WTC11 (cell line): ENCODE results near the gene LIFR. TPM values are rescaled to one million over a fixed set of nuclear protein-coding genes. Genes with fewer than 3 reads are reported as not detected.

ENCODE experiments used
- ATAC-seq: fragments of 200-7000 bp; cut with Tn5 transposase; 2 replicates; pipeline ENCODE4 v1.10.0; 2021; ENCODE audit warnings: mild to moderate bottlenecking, moderate library complexity
- CTCF ChIA-PET: fragments of 300-600 bp; sonication (Branson Sonifier 250); formaldehyde crosslinking; loops from one replicate; lab custom pipeline; 2021; ENCODE audit warnings: antibody characterized with exemption; lab: Charles Lee
- POLR2A ChIA-PET: fragments of 350-600 bp; sonication (Branson Sonifier 250); formaldehyde crosslinking; loops from one replicate; lab custom pipeline; 2021; ENCODE audit warnings: antibody characterized with exemption; lab: Charles Lee
- DNase-seq: peaks from one replicate; pipeline ENCODE4 v3.0.0; 2021; ENCODE audit warnings: low spot score
- H3K27ac Mint-ChIP-seq: 2 replicates; pipeline ENCODE4 v1.8.0; 2021; ENCODE audit warnings: mixed read lengths
- H3K27me3 Mint-ChIP-seq: 2 replicates; pipeline ENCODE4 v1.8.0; 2021; ENCODE audit warnings: low read depth, mild to moderate bottlenecking, moderate library complexity, mixed read lengths
- H3K36me3 Mint-ChIP-seq: 2 replicates; pipeline ENCODE4 v1.8.0; 2021; ENCODE audit warnings: mixed read lengths
- H3K4me1 Mint-ChIP-seq: 2 replicates; pipeline ENCODE4 v1.8.0; 2022; ENCODE audit warnings: mixed read lengths
- H3K4me3 Mint-ChIP-seq: 2 replicates; pipeline ENCODE4 v1.8.0; 2021; ENCODE audit warnings: mild to moderate bottlenecking, moderate library complexity, mixed read lengths
- H3K9me3 Mint-ChIP-seq: 2 replicates; pipeline ENCODE4 v1.8.0; 2021; ENCODE audit warnings: mixed read lengths
- FOXK1 ChIP-seq: sonication (generic); formaldehyde crosslinking; IDR thresholded peaks from 2 replicates; pipeline ENCODE4 v1.8.0; 2022; ENCODE audit warnings: mild to moderate bottlenecking, moderate library complexity, missing genetic modification reagents
- HMGA2 ChIP-seq: fragments of 250-450 bp; sonication (Bioruptor Pico); IDR thresholded peaks from 2 replicates; pipeline ENCODE4 v1.4.0; 2021; ENCODE audit warnings: mild to moderate bottlenecking, moderate library complexity
- NFATC4 ChIP-seq: fragments of 250-450 bp; sonication (Bioruptor Pico); IDR thresholded peaks from 2 replicates; pipeline ENCODE4 v1.9.0; 2021; ENCODE audit warnings: mild to moderate bottlenecking
- ZNF416 ChIP-seq: fragments of 250-450 bp; sonication (Bioruptor Pico); IDR thresholded peaks from 2 replicates; pipeline ENCODE4 v1.9.0; 2021; ENCODE audit warnings: mild to moderate bottlenecking, inconsistent platforms
- ZNF671 ChIP-seq: fragments of 250-450 bp; sonication (Bioruptor Pico); IDR thresholded peaks from 2 replicates; pipeline ENCODE4 v1.8.0; 2021; ENCODE audit warnings: mild to moderate bottlenecking
- total RNA-seq: library from RNA; stranded (reverse); gene quantifications from 3 replicates; pipeline ENCODE4 v1.2.3, GENCODE V29; 2021
- TF ChIP-seq, protein P1 (sequence below): sonication (generic); formaldehyde crosslinking; IDR thresholded peaks from 2 replicates; pipeline ENCODE4 v1.8.0; 2023; ENCODE audit warnings: missing genetic modification reagents, mild to moderate bottlenecking, borderline replicate concordance
- TF ChIP-seq, protein P2 (sequence below): sonication (generic); formaldehyde crosslinking; IDR thresholded peaks from 2 replicates; pipeline ENCODE4 v1.8.1; 2022; ENCODE audit warnings: mild to moderate bottlenecking, missing genetic modification reagents, moderate library complexity, borderline replicate concordance
- TF ChIP-seq, protein P3 (sequence below): sonication (generic); formaldehyde crosslinking; conservative IDR thresholded peaks from 2 replicates; pipeline ENCODE4 v1.8.1; 2023; ENCODE audit warnings: mild to moderate bottlenecking, low read depth, missing genetic modification reagents, moderate library complexity
- TF ChIP-seq, protein P4 (sequence below): fragments of 250-450 bp; sonication (Bioruptor Pico); IDR thresholded peaks from 2 replicates; pipeline ENCODE4 v1.9.0; 2021; ENCODE audit warnings: mild to moderate bottlenecking
- TF ChIP-seq, protein P5 (sequence below): fragments of 200-600 bp; IDR thresholded peaks from 2 replicates; pipeline ENCODE4 v1.8.0; 2022; ENCODE audit warnings: antibody characterized with exemption

The LIFR gene
- total RNA-seq, 1 experiment from 2014 or later, result 14.4 TPM

DNA sequence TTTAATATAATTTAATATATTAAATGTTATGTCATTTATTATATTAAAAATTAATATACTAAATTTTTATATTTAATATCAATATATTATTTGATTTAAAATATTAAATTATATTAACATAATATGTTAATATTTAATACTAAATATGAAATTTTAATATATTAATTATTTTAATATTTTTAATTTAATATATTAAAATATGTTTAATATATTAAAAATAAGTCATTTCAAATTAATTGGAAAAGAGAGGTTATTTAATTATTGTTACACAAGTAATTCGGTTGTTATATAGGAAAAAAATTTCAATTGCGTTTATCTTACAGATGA lies 114.2 kb downstream of the LIFR start:
- no peaks in the 10 kb centered on the region for H3K27me3 Mint-ChIP-seq
- ATAC-seq, result no peak
- ChIA-PET CTCF (interaction anchor here (0.6 to 2.6 kb wide), 106 partner anchors 9 to 557 kb away, joined by 3 to 125 read pairs (median 5); partner anchors contain the start of genes LIFR and OSMR), POLR2A (interaction anchor here (0.7 to 1.1 kb wide), 3 partner anchors 355 to 368 kb away, joined by 3 to 5 read pairs (median 3); no protein-coding TSS in a partner anchor)
- H3K36me3 Mint-ChIP-seq, result no peaks in the 10 kb centered on the region
- peaks cover under 1% of the 10 kb centered on the region for H3K4me1 Mint-ChIP-seq
- no peak overlapping the region for H3K4me3 Mint-ChIP-seq
- no peaks in the 10 kb centered on the region for H3K9me3 Mint-ChIP-seq
- no peak overlapping the region for H3K27ac Mint-ChIP-seq
- TF ChIP-seq NFATC4 (CRISPR knock-in tag) (no peak), FOXK1 (CRISPR knock-in tag) (no peak), ZNF671 (CRISPR knock-in tag) (no peak), HMGA2 (CRISPR knock-in tag) (peak; percentile 94; the same call in 1 of the 2 replicates)
- TF ChIP-seq, protein P1, sequence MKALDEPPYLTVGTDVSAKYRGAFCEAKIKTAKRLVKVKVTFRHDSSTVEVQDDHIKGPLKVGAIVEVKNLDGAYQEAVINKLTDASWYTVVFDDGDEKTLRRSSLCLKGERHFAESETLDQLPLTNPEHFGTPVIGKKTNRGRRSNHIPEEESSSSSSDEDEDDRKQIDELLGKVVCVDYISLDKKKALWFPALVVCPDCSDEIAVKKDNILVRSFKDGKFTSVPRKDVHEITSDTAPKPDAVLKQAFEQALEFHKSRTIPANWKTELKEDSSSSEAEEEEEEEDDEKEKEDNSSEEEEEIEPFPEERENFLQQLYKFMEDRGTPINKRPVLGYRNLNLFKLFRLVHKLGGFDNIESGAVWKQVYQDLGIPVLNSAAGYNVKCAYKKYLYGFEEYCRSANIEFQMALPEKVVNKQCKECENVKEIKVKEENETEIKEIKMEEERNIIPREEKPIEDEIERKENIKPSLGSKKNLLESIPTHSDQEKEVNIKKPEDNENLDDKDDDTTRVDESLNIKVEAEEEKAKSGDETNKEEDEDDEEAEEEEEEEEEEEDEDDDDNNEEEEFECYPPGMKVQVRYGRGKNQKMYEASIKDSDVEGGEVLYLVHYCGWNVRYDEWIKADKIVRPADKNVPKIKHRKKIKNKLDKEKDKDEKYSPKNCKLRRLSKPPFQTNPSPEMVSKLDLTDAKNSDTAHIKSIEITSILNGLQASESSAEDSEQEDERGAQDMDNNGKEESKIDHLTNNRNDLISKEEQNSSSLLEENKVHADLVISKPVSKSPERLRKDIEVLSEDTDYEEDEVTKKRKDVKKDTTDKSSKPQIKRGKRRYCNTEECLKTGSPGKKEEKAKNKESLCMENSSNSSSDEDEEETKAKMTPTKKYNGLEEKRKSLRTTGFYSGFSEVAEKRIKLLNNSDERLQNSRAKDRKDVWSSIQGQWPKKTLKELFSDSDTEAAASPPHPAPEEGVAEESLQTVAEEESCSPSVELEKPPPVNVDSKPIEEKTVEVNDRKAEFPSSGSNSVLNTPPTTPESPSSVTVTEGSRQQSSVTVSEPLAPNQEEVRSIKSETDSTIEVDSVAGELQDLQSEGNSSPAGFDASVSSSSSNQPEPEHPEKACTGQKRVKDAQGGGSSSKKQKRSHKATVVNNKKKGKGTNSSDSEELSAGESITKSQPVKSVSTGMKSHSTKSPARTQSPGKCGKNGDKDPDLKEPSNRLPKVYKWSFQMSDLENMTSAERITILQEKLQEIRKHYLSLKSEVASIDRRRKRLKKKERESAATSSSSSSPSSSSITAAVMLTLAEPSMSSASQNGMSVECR (CRISPR knock-in tag), result no peak
- TF ChIP-seq, protein P2, sequence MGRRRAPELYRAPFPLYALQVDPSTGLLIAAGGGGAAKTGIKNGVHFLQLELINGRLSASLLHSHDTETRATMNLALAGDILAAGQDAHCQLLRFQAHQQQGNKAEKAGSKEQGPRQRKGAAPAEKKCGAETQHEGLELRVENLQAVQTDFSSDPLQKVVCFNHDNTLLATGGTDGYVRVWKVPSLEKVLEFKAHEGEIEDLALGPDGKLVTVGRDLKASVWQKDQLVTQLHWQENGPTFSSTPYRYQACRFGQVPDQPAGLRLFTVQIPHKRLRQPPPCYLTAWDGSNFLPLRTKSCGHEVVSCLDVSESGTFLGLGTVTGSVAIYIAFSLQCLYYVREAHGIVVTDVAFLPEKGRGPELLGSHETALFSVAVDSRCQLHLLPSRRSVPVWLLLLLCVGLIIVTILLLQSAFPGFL (CRISPR knock-in tag), result no peak
- TF ChIP-seq, protein P3, sequence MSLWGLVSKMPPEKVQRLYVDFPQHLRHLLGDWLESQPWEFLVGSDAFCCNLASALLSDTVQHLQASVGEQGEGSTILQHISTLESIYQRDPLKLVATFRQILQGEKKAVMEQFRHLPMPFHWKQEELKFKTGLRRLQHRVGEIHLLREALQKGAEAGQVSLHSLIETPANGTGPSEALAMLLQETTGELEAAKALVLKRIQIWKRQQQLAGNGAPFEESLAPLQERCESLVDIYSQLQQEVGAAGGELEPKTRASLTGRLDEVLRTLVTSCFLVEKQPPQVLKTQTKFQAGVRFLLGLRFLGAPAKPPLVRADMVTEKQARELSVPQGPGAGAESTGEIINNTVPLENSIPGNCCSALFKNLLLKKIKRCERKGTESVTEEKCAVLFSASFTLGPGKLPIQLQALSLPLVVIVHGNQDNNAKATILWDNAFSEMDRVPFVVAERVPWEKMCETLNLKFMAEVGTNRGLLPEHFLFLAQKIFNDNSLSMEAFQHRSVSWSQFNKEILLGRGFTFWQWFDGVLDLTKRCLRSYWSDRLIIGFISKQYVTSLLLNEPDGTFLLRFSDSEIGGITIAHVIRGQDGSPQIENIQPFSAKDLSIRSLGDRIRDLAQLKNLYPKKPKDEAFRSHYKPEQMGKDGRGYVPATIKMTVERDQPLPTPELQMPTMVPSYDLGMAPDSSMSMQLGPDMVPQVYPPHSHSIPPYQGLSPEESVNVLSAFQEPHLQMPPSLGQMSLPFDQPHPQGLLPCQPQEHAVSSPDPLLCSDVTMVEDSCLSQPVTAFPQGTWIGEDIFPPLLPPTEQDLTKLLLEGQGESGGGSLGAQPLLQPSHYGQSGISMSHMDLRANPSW (CRISPR knock-in tag), result no peak
- TF ChIP-seq, protein P4, sequence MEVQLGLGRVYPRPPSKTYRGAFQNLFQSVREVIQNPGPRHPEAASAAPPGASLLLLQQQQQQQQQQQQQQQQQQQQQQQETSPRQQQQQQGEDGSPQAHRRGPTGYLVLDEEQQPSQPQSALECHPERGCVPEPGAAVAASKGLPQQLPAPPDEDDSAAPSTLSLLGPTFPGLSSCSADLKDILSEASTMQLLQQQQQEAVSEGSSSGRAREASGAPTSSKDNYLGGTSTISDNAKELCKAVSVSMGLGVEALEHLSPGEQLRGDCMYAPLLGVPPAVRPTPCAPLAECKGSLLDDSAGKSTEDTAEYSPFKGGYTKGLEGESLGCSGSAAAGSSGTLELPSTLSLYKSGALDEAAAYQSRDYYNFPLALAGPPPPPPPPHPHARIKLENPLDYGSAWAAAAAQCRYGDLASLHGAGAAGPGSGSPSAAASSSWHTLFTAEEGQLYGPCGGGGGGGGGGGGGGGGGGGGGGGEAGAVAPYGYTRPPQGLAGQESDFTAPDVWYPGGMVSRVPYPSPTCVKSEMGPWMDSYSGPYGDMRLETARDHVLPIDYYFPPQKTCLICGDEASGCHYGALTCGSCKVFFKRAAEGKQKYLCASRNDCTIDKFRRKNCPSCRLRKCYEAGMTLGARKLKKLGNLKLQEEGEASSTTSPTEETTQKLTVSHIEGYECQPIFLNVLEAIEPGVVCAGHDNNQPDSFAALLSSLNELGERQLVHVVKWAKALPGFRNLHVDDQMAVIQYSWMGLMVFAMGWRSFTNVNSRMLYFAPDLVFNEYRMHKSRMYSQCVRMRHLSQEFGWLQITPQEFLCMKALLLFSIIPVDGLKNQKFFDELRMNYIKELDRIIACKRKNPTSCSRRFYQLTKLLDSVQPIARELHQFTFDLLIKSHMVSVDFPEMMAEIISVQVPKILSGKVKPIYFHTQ (CRISPR knock-in tag), result no peak
- TF ChIP-seq, all 79 proteins: peak for 1
- no peak for DNase-seq

DNA sequence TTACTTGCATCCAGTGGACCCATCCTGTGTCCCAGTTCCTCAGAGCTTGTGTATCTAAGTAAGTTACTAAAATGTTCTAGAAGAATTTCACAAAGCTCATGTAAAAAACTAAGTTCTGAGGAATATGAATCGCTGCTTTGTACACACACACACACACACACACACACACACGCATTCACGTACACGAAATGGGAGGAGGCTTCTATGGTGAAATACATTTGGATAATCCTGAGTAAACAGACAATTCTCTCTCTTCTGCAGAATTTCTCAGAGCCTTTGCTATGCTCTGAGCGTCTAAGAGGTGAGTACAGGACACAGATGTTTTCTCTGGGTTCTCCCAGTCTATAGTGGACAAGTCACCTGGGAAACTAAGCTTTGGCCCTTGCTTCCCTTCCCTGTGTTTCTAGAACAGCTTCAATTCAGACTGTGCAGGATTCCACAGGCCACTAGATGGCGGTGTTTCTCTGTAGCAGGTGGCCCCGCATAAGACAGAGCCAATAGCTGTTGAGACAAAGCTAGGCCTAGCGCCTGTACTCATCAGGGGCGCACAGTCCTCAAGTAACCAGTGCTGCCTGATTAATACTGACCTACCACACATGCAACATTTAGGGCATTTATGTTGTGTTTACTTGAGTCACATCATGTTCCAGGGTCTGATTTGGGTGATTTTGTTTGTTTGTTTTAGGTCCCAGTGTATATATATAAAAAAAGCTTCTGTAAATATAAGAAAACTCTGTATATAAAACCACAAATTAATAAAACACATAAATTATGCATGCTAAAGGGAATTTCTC lies 114.8 kb downstream of the LIFR start:
- H3K36me3 Mint-ChIP-seq, result no peaks in the 10 kb centered on the region

More for the DNA sequence above, 114.8 kb downstream of the LIFR start:
- peak; percentile 98 for ATAC-seq
- H3K4me1 Mint-ChIP-seq, result peaks cover 4% of the 10 kb centered on the region
- POLR2A ChIA-PET, result interaction anchor here (0.5 to 1.1 kb wide), 5 partner anchors 66 to 368 kb away, joined by 3 to 5 read pairs (median 3); no protein-coding TSS in a partner anchor
- H3K4me3 Mint-ChIP-seq, result no peak overlapping the region
- peak; percentile 92 for DNase-seq
- no peak overlapping the region for H3K27ac Mint-ChIP-seq
- TF ChIP-seq, protein P5, sequence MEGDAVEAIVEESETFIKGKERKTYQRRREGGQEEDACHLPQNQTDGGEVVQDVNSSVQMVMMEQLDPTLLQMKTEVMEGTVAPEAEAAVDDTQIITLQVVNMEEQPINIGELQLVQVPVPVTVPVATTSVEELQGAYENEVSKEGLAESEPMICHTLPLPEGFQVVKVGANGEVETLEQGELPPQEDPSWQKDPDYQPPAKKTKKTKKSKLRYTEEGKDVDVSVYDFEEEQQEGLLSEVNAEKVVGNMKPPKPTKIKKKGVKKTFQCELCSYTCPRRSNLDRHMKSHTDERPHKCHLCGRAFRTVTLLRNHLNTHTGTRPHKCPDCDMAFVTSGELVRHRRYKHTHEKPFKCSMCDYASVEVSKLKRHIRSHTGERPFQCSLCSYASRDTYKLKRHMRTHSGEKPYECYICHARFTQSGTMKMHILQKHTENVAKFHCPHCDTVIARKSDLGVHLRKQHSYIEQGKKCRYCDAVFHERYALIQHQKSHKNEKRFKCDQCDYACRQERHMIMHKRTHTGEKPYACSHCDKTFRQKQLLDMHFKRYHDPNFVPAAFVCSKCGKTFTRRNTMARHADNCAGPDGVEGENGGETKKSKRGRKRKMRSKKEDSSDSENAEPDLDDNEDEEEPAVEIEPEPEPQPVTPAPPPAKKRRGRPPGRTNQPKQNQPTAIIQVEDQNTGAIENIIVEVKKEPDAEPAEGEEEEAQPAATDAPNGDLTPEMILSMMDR, result peak; percentile 86
- TF ChIP-seq ZNF416 (CRISPR knock-in tag), result no peak
- TF ChIP-seq, all 79 proteins: peak for 1
- CTCF ChIA-PET, result interaction anchor here (0.6 to 2.6 kb wide), 113 partner anchors 8 to 557 kb away, joined by 3 to 125 read pairs (median 5); partner anchors contain the start of genes LIFR and OSMR
- H3K27me3 Mint-ChIP-seq, result no peaks in the 10 kb centered on the region
- H3K9me3 Mint-ChIP-seq, result no peaks in the 10 kb centered on the region
